Nephron (organoid): ENCODE data around the gene ZNF615.
"Not testable (repeated sequence)": the region's sequence is repeated elsewhere in the genome, so short reads cannot be mapped to it uniquely, and the experiment has no call there.

ENCODE experiments used
- H3K27ac Mint-ChIP-seq, 3 experiments: 2 replicates each; pipeline ENCODE4 v1.8.0; 2020; ENCODE audit warnings: mixed read lengths in 3 of 3, mild to moderate bottlenecking in 2 of 3, moderate library complexity in 1 of 3
- H3K27me3 Mint-ChIP-seq: 2 replicates; pipeline ENCODE4 v1.8.0; 2021; ENCODE audit warnings: low read depth, mild to moderate bottlenecking, moderate library complexity, mixed read lengths
- H3K36me3 Mint-ChIP-seq: 2 replicates; pipeline ENCODE4 v1.8.0; 2020; ENCODE audit warnings: low read depth, mixed read lengths
- H3K4me1 Mint-ChIP-seq: 2 replicates; pipeline ENCODE4 v1.8.0; 2020; ENCODE audit warnings: mixed read lengths
- H3K4me3 Mint-ChIP-seq, 3 experiments: 2 replicates each; pipeline ENCODE4 v1.8.0; 2020; ENCODE audit warnings: mild to moderate bottlenecking in 3 of 3, mixed read lengths in 3 of 3, moderate library complexity in 2 of 3
- H3K9me3 Mint-ChIP-seq: 2 replicates; pipeline ENCODE4 v1.8.0; 2020; ENCODE audit warnings: mixed read lengths
- TF ChIP-seq, protein P1 (sequence below), 3 experiments: fragments of 200-600 bp; sonication (generic); IDR thresholded peaks; one replicate each; pipeline ENCODE4 v1.5.0; 2021; ENCODE audit warnings: antibody characterized with exemption in 3 of 3; ENCODE audit not compliant: unreplicated experiment in 3 of 3

Gene ZNF615

DNA sequence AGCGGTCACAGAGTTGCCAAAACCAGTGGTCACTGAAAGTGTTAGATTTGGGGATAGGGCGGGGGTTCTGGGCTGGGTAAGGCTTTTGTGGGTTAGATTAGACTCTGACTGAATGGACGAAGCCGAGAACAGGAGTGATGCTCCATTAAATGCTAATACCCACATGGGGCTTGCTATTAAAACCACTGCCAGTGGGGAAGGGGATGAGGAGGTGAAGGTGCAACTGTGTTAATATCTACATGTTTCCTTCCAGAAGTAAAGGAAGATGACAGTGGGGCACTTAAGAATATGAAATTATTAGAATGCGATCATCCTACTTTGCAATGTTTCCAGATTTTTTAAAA lies 20.7 kb upstream of the ZNF615 start:
- H3K4me3 Mint-ChIP-seq: peak overlapping the region; percentile 89 to 98 (median 92)
- no peaks in the 10 kb centered on the region for H3K27me3 Mint-ChIP-seq
- H3K27ac Mint-ChIP-seq: peak overlapping the region; percentile 91 to 100 (median 99)
- H3K4me1 Mint-ChIP-seq: peaks cover 19% of the 10 kb centered on the region
- TF ChIP-seq, protein P1, sequence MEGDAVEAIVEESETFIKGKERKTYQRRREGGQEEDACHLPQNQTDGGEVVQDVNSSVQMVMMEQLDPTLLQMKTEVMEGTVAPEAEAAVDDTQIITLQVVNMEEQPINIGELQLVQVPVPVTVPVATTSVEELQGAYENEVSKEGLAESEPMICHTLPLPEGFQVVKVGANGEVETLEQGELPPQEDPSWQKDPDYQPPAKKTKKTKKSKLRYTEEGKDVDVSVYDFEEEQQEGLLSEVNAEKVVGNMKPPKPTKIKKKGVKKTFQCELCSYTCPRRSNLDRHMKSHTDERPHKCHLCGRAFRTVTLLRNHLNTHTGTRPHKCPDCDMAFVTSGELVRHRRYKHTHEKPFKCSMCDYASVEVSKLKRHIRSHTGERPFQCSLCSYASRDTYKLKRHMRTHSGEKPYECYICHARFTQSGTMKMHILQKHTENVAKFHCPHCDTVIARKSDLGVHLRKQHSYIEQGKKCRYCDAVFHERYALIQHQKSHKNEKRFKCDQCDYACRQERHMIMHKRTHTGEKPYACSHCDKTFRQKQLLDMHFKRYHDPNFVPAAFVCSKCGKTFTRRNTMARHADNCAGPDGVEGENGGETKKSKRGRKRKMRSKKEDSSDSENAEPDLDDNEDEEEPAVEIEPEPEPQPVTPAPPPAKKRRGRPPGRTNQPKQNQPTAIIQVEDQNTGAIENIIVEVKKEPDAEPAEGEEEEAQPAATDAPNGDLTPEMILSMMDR (IDR thresholded peaks at IDR 0.05; ENCODE audit: unreplicated experiment in 3 of 3): no peak
- H3K9me3 Mint-ChIP-seq: peaks cover 71% of the 10 kb centered on the region
- H3K36me3 Mint-ChIP-seq: peaks cover 93% of the 10 kb centered on the region

DNA sequence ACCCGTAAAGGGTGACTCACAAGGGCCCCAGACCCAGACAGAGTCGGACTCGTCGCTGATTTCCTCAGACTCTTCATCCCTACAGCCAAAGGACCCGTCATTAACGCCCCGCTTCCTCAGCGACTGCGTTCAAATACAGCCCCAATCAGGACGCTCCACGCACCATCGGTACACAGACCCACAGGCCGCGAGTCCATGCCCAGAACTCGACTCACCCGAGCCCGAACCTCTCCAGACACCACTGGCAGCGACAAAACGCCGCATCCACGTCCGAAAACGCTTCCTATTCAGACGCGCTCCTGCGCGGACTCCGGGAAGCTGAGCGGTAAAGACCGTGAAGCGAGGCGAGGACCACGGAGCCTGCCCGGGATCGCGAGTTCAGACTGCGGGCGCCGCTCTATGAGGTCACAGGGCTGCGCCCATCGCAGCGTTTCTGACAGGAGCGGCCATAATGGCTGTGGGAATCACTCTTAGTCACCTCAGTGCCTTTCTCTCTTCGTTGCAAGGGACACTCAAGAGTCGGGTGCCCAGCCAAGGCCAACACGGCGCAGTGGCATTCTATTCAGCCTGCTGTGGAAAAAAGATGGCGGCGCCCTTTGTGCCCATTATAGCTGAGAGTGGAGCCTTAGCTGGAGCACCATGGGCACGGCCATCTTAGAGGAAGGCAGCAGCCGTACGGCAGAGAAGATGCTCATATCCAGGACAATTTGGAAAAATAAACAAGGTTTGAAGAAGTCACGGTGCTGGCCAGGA lies 20.2 kb upstream of the ZNF615 start, which contains the start of gene ZNF614:
Gene ZNF614, minus strand, starts transcription at position 353 of the 753 bp plus-strand sequence. CDS start 2,634 bp downstream, outside the sequence.
- peaks cover 71% of the 10 kb centered on the region for H3K9me3 Mint-ChIP-seq
- peaks cover 19% of the 10 kb centered on the region for H3K4me1 Mint-ChIP-seq
- peak within 1 kb of the TSS; percentile 89 to 98 (median 92) for H3K4me3 Mint-ChIP-seq
- peaks cover 93% of the 10 kb centered on the region for H3K36me3 Mint-ChIP-seq
- H3K27me3 Mint-ChIP-seq: no peaks in the 10 kb centered on the region
- TF ChIP-seq, protein P1 (IDR thresholded peaks at IDR 0.05; ENCODE audit: unreplicated experiment in 3 of 3): no peak
- H3K27ac Mint-ChIP-seq: peak within 1 kb of the TSS; percentile 91 to 100 (median 99)

DNA sequence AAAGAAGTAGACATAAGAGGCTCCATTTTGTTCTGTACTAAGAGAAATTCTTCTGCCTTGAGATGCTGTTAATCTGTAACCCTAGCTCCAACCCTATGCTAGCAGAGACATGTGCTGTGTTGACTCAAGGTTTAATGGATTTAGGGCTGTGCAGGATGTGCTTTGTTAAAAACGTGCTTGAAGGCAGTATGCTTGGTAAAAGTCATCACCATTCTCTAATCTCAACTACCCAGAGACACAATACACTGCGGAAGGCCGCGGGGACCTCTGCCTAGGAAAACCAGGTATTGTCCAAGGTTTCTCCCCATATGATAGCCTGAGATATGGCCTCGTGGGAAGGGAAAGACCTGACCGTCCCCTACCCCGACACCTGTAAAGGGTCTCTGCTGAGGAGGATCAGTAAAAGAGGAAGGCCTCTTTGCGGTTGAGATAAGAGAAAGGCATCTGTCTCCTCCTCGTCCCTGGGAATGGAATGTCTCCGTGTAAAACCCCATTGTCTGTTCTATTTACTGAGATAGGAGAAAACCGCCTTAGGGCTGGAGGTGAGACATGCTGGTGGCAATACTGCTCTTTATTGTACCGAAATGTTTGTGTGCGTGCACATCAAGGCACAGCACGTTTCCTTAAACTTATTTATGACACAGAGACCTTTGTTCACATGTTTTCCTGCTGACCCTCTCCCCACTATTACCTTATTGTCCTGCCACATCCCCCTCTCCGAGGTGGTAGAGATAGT lies 18.4 kb upstream of the ZNF615 start:
- not testable (repeated sequence) for H3K27me3 Mint-ChIP-seq, H3K27ac Mint-ChIP-seq
- peak overlapping the region; percentile 89 to 98 (median 92) for H3K4me3 Mint-ChIP-seq
- peaks cover 91% of the 10 kb centered on the region for H3K36me3 Mint-ChIP-seq
- peaks cover 75% of the 10 kb centered on the region for H3K9me3 Mint-ChIP-seq
- peaks cover 19% of the 10 kb centered on the region for H3K4me1 Mint-ChIP-seq

DNA sequence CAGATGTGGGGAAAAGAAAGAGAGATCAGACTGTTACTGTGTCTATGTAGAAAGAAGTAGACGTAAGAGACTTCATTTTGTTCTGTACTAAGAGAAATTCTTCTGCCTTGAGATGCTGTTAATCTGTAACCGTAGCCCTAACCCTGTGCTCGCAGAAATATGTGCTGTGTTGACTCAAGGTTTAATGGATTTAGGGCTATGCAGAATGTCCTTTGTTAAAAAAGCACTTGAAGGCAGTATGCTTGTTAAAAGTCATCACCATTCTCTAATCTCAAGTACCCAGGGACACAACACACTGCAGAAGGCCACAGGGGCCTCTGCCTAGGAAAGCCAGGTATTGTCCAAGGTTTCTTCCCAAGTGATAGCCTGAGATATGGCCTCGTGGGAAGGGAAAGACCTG lies 16.5 kb upstream of the ZNF615 start:
- Mint-ChIP-seq H3K9me3 (peaks cover 79% of the 10 kb centered on the region), H3K4me3 (peak overlapping the region; percentile 34 to 53 (median 38)), H3K36me3 (peaks cover 92% of the 10 kb centered on the region), H3K27ac (peak overlapping the region in 1 of 3 experiments; percentile 60), H3K4me1 (peaks cover 19% of the 10 kb centered on the region)
- H3K27me3 Mint-ChIP-seq: not testable (repeated sequence)

DNA sequence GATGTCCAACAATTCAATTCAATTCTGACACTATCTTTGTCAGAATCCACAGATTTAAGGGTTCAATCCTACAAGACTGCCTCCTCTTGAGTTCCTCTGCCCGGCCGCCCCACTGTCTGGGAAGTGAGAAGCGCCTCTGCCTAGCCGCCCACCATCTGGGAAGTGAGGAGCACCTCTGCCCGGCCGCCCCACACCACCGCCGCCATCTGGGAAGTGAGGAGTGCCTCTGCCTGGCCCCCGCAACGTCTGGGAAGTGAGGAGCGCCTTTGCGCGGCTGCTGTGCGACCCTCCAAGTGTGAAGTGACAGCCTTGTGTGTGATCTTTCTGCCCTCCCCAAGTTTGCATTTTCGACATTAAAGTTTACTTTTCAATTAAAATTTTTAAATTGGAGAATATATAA lies 14.2 kb upstream of the ZNF615 start:
- peaks cover 98% of the 10 kb centered on the region for H3K36me3 Mint-ChIP-seq
- H3K27me3 Mint-ChIP-seq: no peaks in the 10 kb centered on the region
- H3K4me1 Mint-ChIP-seq: peaks cover 4% of the 10 kb centered on the region
- TF ChIP-seq, protein P1 (IDR thresholded peaks at IDR 0.05; ENCODE audit: unreplicated experiment in 3 of 3): no peak
- H3K4me3 Mint-ChIP-seq: no peak overlapping the region
- peaks cover 85% of the 10 kb centered on the region for H3K9me3 Mint-ChIP-seq
- H3K27ac Mint-ChIP-seq: no peak overlapping the region

DNA sequence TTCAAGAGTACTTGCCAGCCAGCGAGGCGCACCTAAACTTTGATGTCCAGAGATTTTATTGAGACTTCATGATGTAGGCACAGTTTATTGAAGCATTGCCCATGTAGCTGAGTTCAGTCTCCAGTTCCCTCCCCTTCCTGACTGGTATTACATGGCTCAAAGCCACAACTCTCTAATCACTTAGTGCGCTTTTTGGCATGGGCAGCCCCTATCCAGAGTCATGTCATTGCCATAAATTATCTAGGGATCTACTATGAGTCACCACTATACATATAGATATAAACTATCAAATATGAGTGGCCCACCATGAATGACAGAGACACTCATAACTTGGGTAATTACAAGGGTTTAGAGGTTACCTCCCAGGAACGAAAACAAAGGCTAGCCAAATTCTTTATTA lies 12.5 kb upstream of the ZNF615 start:
- Mint-ChIP-seq H3K4me3 (no peak overlapping the region), H3K27me3 (no peaks in the 10 kb centered on the region), H3K4me1 (no peaks in the 10 kb centered on the region), H3K36me3 (peaks cover 98% of the 10 kb centered on the region), H3K27ac (no peak overlapping the region), H3K9me3 (peaks cover 88% of the 10 kb centered on the region)
- TF ChIP-seq, protein P1 (IDR thresholded peaks at IDR 0.05; ENCODE audit: unreplicated experiment in 3 of 3): no peak
